Skeletal muscle tissue (tissue), 4 donors: ENCODE results near the gene ALG10B. TPM values are rescaled to one million over a fixed set of nuclear protein-coding genes. Genes with fewer than 3 reads are reported as not detected.
"Not testable (repeated sequence)": the region's sequence is repeated elsewhere in the genome, so short reads cannot be mapped to it uniquely, and the experiment has no call there.

ENCODE experiments used
- H3K27ac ChIP-seq: one replicate; pipeline ENCODE4 v1.7.0; 2013; ENCODE audit warnings: mild to moderate bottlenecking, low read depth, low read length, inconsistent platforms
- H3K27me3 ChIP-seq, 3 donors: one replicate each; pipeline ENCODE4 v1.7.0; 2013; ENCODE audit warnings: low read length in 3 of 3; ENCODE audit not compliant: control insufficient read depth in 3 of 3, insufficient read depth in 3 of 3
- H3K36me3 ChIP-seq, 3 donors: one replicate each; pipeline ENCODE4 v1.7.0; 2013; ENCODE audit warnings: low read length in 3 of 3; ENCODE audit not compliant: control insufficient read depth in 3 of 3, insufficient read depth in 3 of 3
- H3K4me1 ChIP-seq, 3 donors: one replicate each; pipeline ENCODE4 v1.7.0; 2013; ENCODE audit warnings: low read length in 3 of 3, mild to moderate bottlenecking in 3 of 3; ENCODE audit not compliant: control insufficient read depth in 3 of 3, insufficient read depth in 3 of 3
- H3K4me3 ChIP-seq, 3 donors: one replicate each; pipeline ENCODE4 v1.7.0; 2013; ENCODE audit warnings: low read length in 3 of 3
- H3K9ac ChIP-seq, 3 donors: one replicate each; pipeline ENCODE4 v1.7.0; 2013; ENCODE audit warnings: low read length in 3 of 3, mild to moderate bottlenecking in 3 of 3, moderate library complexity in 2 of 3, low read depth in 1 of 3
- H3K9me3 ChIP-seq, 3 donors: one replicate each; pipeline ENCODE4 v1.7.0; 2013; ENCODE audit warnings: low read length in 3 of 3; ENCODE audit not compliant: control insufficient read depth in 3 of 3
- total RNA-seq: library from RNA; depleted of rRNA; stranded (reverse); fragments of >200 nt; gene quantifications from one replicate; pipeline ENCODE4 v1.2.3, GENCODE V29; 2014
- donor health status: Osteomylitis.

ALG10B gene
- total RNA-seq, 1 donor from 2014 or later: 5.2 TPM

- Histone ChIP-seq H3K9ac (no peak overlapping the region), H3K36me3 (no peaks in the 10 kb centered on the region), H3K4me3 (no peak overlapping the region), H3K9me3 (no peaks in the 10 kb centered on the region), H3K27ac (no peak overlapping the region), H3K27me3 (no peaks in the 10 kb centered on the region), H3K4me1 (no peaks in the 10 kb centered on the region)
These were observed 10.8 kb downstream of the ALG10B start for GRCh38 chr12:38327356-38327755.

GRCh38 chr12:38328306-38328895 is 11.8 kb downstream of the ALG10B start:
- Histone ChIP-seq H3K9ac (no peak overlapping the region), H3K4me3 (no peak overlapping the region), H3K27ac (no peak overlapping the region), H3K4me1 (no peaks in the 10 kb centered on the region), H3K27me3 (no peaks in the 10 kb centered on the region), H3K36me3 (no peaks in the 10 kb centered on the region), H3K9me3 (no peaks in the 10 kb centered on the region)

- H3K9ac ChIP-seq, H3K27me3 ChIP-seq, H3K4me1 ChIP-seq, H3K4me3 ChIP-seq, H3K36me3 ChIP-seq, H3K27ac ChIP-seq, H3K9me3 ChIP-seq: not testable (repeated sequence)
These were observed 13.8 kb downstream of the ALG10B start for GRCh38 chr12:38330414-38330813.

GRCh38 chr12:38332814-38333213 is 16.2 kb downstream of the ALG10B start:
- Histone ChIP-seq H3K36me3 (no peaks in the 10 kb centered on the region), H3K27me3 (no peaks in the 10 kb centered on the region), H3K27ac (no peak overlapping the region), H3K9me3 (no peaks in the 10 kb centered on the region), H3K4me1 (no peaks in the 10 kb centered on the region), H3K4me3 (no peak overlapping the region), H3K9ac (no peak overlapping the region)

GRCh38 chr12:38342444-38342843 is 25.9 kb downstream of the ALG10B start:
- Histone ChIP-seq H3K9me3 (no peaks in the 10 kb centered on the region), H3K36me3 (no peaks in the 10 kb centered on the region), H3K27ac (no peak overlapping the region), H3K27me3 (no peaks in the 10 kb centered on the region), H3K4me3 (no peak overlapping the region), H3K4me1 (no peaks in the 10 kb centered on the region), H3K9ac (no peak overlapping the region)

GRCh38 chr12:38343256-38343655 is 26.7 kb downstream of the ALG10B start:
- H3K36me3 ChIP-seq, H3K4me3 ChIP-seq, H3K9ac ChIP-seq, H3K9me3 ChIP-seq, H3K27ac ChIP-seq, H3K4me1 ChIP-seq, H3K27me3 ChIP-seq: not testable (repeated sequence)

- H3K9me3 ChIP-seq, H3K9ac ChIP-seq, H3K36me3 ChIP-seq, H3K27ac ChIP-seq, H3K4me1 ChIP-seq, H3K4me3 ChIP-seq, H3K27me3 ChIP-seq: not testable (repeated sequence)
These were observed 27.3 kb downstream of the ALG10B start for GRCh38 chr12:38343916-38344315.

- H3K9ac ChIP-seq: no peak overlapping the region
- no peak overlapping the region for H3K27ac ChIP-seq
- no peak overlapping the region for H3K4me3 ChIP-seq
- no peaks in the 10 kb centered on the region for H3K9me3 ChIP-seq
- no peaks in the 10 kb centered on the region for H3K4me1 ChIP-seq
- H3K27me3 ChIP-seq: no peaks in the 10 kb centered on the region
- H3K36me3 ChIP-seq: no peaks in the 10 kb centered on the region
These were observed 34.0 kb downstream of the ALG10B start for GRCh38 chr12:38350342-38351174.

- H3K36me3 ChIP-seq, H3K4me1 ChIP-seq, H3K27ac ChIP-seq, H3K4me3 ChIP-seq, H3K9ac ChIP-seq, H3K9me3 ChIP-seq, H3K27me3 ChIP-seq: not testable (repeated sequence)
These were observed 34.6 kb downstream of the ALG10B start for GRCh38 chr12:38351175-38351508.

- Histone ChIP-seq H3K9ac (no peak overlapping the region), H3K9me3 (no peaks in the 10 kb centered on the region), H3K4me1 (no peaks in the 10 kb centered on the region), H3K4me3 (no peak overlapping the region), H3K27ac (no peak overlapping the region), H3K27me3 (no peaks in the 10 kb centered on the region), H3K36me3 (no peaks in the 10 kb centered on the region)
These were observed 50.9 kb downstream of the ALG10B start for GRCh38 chr12:38367506-38367905.
